Smooth muscle cell of the brain vasculature (primary cell): ENCODE results near the gene SLC29A3.

Source experiments
- DNase-seq: peaks from one replicate; pipeline ENCODE4 v3.0.0-alpha.2; 2012; ENCODE audit warnings: low read depth, low spot score

Gene SLC29A3

GRCh38 chr10:71300555-71301370 lies 18.3 kb upstream of the SLC29A3 start:
- DNase-seq: no peak

GRCh38 chr10:71301371-71301916 lies 17.6 kb upstream of the SLC29A3 start:
- DNase-seq: no peak

- DNase-seq: no peak
Observed at GRCh38 chr10:71302451-71302850, 16.6 kb upstream of the SLC29A3 start.

- DNase-seq: no peak
Observed at GRCh38 chr10:71302874-71303568, 16.0 kb upstream of the SLC29A3 start.

GRCh38 chr10:71303569-71303907 lies 15.5 kb upstream of the SLC29A3 start:
- DNase-seq: no peak

GRCh38 chr10:71304914-71305313 lies 14.1 kb upstream of the SLC29A3 start:
- no peak for DNase-seq

GRCh38 chr10:71306979-71307378 lies 12.1 kb upstream of the SLC29A3 start:
- no peak for DNase-seq

- DNase-seq: no peak
Observed at GRCh38 chr10:71307469-71308085, 11.5 kb upstream of the SLC29A3 start.

- no peak for DNase-seq
Observed at GRCh38 chr10:71308244-71308643, 10.8 kb upstream of the SLC29A3 start.

GRCh38 chr10:71308985-71309384 lies 10.1 kb upstream of the SLC29A3 start:
- no peak for DNase-seq

- DNase-seq: no peak
Observed at GRCh38 chr10:71309919-71310318, 9.1 kb upstream of the SLC29A3 start.

- no peak for DNase-seq
Observed at GRCh38 chr10:71312220-71312619, 6.8 kb upstream of the SLC29A3 start.

- DNase-seq: no peak
Observed at GRCh38 chr10:71312811-71313789, 6.0 kb upstream of the SLC29A3 start.

GRCh38 chr10:71314028-71314693 lies 4.9 kb upstream of the SLC29A3 start:
- no peak for DNase-seq

- no peak for DNase-seq
Observed at GRCh38 chr10:71314694-71315225, 4.3 kb upstream of the SLC29A3 start.

- DNase-seq: no peak
Observed at GRCh38 chr10:71316056-71316785, 2.8 kb upstream of the SLC29A3 start.

GRCh38 chr10:71316786-71317160 lies 2.3 kb upstream of the SLC29A3 start:
- DNase-seq: no peak

- DNase-seq: no peak
Observed at GRCh38 chr10:71317739-71318138, 1.3 kb upstream of the SLC29A3 start.

GRCh38 chr10:71319800-71320392 lies 837 bp downstream of the SLC29A3 start:
- no peak for DNase-seq
